AG09319 (cell line): ENCODE measurements around the gene PDGFC.

ENCODE experiments used
- DNase-seq: peaks from one replicate; pipeline ENCODE4 v3.0.0-alpha.2; 2010; ENCODE audit warnings: low read depth; ENCODE audit errors: extremely low read depth
- TF ChIP-seq, protein P1 (sequence below): IDR thresholded peaks from 2 replicates; pipeline ENCODE4 v1.5.1; 2011; ENCODE audit warnings: low read depth, mild to moderate bottlenecking, inconsistent platforms, low read length, moderate library complexity

Gene PDGFC

DNA sequence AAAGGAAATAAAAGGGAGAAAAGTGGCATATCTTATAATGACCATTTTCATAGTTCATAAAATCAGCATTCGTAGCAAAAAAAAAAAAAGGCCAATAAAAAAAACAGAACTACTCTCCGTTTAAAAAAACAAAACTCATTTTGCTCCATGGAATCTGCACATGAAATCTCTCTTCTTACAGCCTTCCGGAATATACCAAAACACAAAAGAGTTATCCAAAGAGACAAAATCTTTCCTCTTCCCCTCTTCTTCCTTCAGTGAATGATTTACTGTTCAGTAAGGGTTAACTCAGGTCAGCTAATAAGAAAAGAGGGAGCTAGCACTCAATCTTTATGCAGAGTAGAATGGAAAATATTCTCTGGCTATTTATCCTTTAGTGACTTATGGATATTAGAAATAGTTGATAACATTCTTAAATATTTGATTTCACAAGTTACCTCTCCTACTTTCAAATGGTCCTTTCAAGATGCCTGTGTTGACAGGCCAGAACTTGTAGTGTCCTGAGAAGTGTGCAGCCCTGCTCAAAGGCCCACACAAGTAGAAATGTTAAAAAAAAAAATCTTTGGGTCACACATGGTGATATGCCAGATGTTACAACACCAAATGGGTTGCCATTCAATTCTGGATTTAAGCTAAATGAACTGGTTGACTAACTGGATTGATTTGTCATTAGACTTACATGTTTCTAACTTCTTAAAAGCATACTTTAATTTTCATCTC is 42.1 kb downstream of the PDGFC start:
- no peak for DNase-seq
- TF ChIP-seq, protein P1, sequence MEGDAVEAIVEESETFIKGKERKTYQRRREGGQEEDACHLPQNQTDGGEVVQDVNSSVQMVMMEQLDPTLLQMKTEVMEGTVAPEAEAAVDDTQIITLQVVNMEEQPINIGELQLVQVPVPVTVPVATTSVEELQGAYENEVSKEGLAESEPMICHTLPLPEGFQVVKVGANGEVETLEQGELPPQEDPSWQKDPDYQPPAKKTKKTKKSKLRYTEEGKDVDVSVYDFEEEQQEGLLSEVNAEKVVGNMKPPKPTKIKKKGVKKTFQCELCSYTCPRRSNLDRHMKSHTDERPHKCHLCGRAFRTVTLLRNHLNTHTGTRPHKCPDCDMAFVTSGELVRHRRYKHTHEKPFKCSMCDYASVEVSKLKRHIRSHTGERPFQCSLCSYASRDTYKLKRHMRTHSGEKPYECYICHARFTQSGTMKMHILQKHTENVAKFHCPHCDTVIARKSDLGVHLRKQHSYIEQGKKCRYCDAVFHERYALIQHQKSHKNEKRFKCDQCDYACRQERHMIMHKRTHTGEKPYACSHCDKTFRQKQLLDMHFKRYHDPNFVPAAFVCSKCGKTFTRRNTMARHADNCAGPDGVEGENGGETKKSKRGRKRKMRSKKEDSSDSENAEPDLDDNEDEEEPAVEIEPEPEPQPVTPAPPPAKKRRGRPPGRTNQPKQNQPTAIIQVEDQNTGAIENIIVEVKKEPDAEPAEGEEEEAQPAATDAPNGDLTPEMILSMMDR = no peak

GRCh38 chr4:156924774-156925315 is 46.8 kb downstream of the PDGFC start:
- TF ChIP-seq, protein P1 = no peak
- DNase-seq = no peak

DNA sequence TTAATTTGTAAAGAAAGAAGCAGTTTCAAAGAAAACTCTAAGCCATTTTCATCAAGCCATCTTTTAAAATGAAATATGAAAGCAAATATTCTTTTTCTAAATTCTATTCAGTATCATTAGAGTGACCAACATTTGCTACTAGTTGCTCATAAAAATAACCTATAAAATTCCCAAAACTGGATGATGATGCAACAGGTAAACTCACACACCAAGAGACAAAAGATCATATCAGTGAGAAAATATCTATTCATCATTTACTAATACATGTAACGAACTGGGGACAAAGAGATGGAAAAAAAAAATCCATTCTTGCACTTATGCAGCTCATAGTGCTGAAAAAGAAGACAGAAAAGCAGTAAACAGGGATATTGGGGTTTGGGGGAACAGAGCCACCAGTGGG is 48.1 kb downstream of the PDGFC start:
- TF ChIP-seq, protein P1 = no peak
- DNase-seq = no peak

GRCh38 chr4:156915221-156915620 is 56.4 kb downstream of the PDGFC start:
- no peak for DNase-seq
- TF ChIP-seq, protein P1 = no peak

- TF ChIP-seq, protein P1 = no peak
Measured at GRCh38 chr4:156913234-156913633, 58.4 kb downstream of the PDGFC start.

DNA sequence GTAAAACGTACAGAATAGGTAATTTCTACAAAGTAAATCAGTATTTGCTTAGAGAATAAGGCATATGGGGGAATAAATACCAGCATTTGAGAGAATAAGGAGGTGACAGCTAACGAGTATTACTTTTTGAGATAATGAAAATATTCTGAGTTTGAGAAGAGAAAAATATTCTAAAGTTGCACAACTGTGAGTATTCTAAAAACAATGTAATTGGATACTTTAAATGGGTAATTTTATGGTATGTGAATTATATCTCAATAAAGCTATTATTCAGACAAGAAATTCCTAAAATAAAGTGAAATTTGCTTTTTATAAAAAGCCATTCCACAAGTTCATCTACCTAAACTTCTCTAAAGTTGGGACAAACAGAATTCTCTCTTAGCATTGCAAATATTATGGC is 62.6 kb downstream of the PDGFC start:
- TF ChIP-seq, protein P1 = no peak
- DNase-seq = no peak

More at GRCh38 chr4:156913234-156913633, 58.4 kb downstream of the PDGFC start:
- DNase-seq = no peak

DNA sequence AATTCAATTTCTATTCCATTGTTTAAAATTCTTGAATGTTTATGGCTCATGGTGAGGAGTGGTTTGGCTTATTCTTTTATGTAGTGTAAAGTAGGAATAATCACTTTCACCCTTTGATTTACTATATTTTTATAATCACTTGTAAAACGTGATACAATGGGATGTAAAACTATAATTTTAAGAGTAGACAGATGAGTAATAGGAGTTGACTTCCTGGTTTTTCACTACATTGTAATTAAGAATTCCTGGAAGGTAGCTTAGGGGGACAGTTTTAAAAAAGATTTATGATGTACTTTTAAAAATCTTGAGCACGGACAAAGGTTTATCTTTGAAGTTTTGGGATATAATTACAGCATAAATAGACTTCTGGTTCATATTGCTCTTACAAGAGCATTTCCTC is 65.3 kb downstream of the PDGFC start:
- TF ChIP-seq, protein P1 = no peak
- DNase-seq = no peak
